CD8-positive, alpha-beta memory T cell (primary cell): ENCODE data around the gene ERO1B. TPM values are rescaled to one million over a fixed set of nuclear protein-coding genes. Genes with fewer than 3 reads are reported as not detected.

Experiments used
- CTCF ChIA-PET: fragments of 350-600 bp; sonication (Branson Sonifier 250); formaldehyde crosslinking; loops from one replicate; lab custom pipeline; 2021; ENCODE audit warnings: antibody characterized with exemption; lab: Charles Lee
- POLR2A ChIA-PET: fragments of 350-600 bp; sonication (Branson Sonifier 250); formaldehyde crosslinking; loops from one replicate; lab custom pipeline; 2021; ENCODE audit warnings: antibody characterized with exemption; lab: Charles Lee
- DNase-seq, 5 donors: peaks; one replicate each; pipeline versions ENCODE4 v3.0.0 to v3.0.0-alpha.2; 2020 to 2022; ENCODE audit warnings: mixed read lengths in 1 of 5
- H3K27ac ChIP-seq: one replicate; pipeline ENCODE4 v1.7.0; 2013; ENCODE audit warnings: low read depth, mild to moderate bottlenecking, low read length, moderate library complexity
- H3K27me3 ChIP-seq: 2 replicates; pipeline ENCODE4 v1.7.0; 2013; ENCODE audit warnings: low read length, mild to moderate bottlenecking; ENCODE audit not compliant: insufficient read depth, poor library complexity, severe bottlenecking
- H3K36me3 ChIP-seq: 2 replicates; pipeline ENCODE4 v1.7.0; 2013; ENCODE audit warnings: mild to moderate bottlenecking, low read length, moderate library complexity; ENCODE audit not compliant: insufficient read depth
- H3K4me1 ChIP-seq: 2 replicates; pipeline ENCODE4 v1.7.0; 2013; ENCODE audit warnings: mild to moderate bottlenecking, low read length, moderate library complexity; ENCODE audit not compliant: insufficient read depth
- H3K4me3 ChIP-seq: 2 replicates; pipeline ENCODE4 v1.7.0; 2013; ENCODE audit warnings: mild to moderate bottlenecking, low read length
- H3K9me3 ChIP-seq: 2 replicates; pipeline ENCODE4 v1.7.0; 2013; ENCODE audit warnings: mild to moderate bottlenecking, low read length
- H3K27ac Mint-ChIP-seq, 8 donors: one replicate each; pipeline ENCODE4 v1.8.0; 2020 to 2021; ENCODE audit warnings: mixed read lengths in 8 of 8, mild to moderate bottlenecking in 6 of 8, inconsistent platforms in 3 of 8, moderate library complexity in 3 of 8
- H3K27me3 Mint-ChIP-seq, 2 donors: one replicate each; pipeline ENCODE4 v1.8.0; 2020 to 2021; ENCODE audit warnings: mixed read lengths in 2 of 2, mild to moderate bottlenecking in 1 of 2, moderate library complexity in 1 of 2
- H3K36me3 Mint-ChIP-seq, 3 donors: one replicate each; pipeline ENCODE4 v1.8.0; 2020 to 2021; ENCODE audit warnings: mixed read lengths in 3 of 3, inconsistent platforms in 1 of 3, mild to moderate bottlenecking in 1 of 3
- H3K4me1 Mint-ChIP-seq, 3 donors: one replicate each; pipeline ENCODE4 v1.8.0; 2020 to 2021; ENCODE audit warnings: mixed read lengths in 3 of 3, inconsistent platforms in 1 of 3, mild to moderate bottlenecking in 1 of 3
- H3K4me3 Mint-ChIP-seq, 7 donors: one replicate each; pipeline ENCODE4 v1.8.0; 2020 to 2021; ENCODE audit warnings: mixed read lengths in 7 of 7, mild to moderate bottlenecking in 6 of 7, moderate library complexity in 4 of 7, inconsistent platforms in 2 of 7
- H3K9me3 Mint-ChIP-seq, 5 donors: one replicate each; pipeline ENCODE4 v1.8.0; 2020 to 2022; ENCODE audit warnings: mixed read lengths in 5 of 5, mild to moderate bottlenecking in 3 of 5, moderate library complexity in 2 of 5, inconsistent platforms in 1 of 5
- polyA plus RNA-seq: library from polyadenylated mRNA; unstranded; fragments of 300-500 nt; fragmentation: Illumina TruSeq; gene quantifications from one replicate; pipeline ENCODE4 v1.2.3, GENCODE V29; 2021
- total RNA-seq, 2 experiments: library from RNA; stranded (reverse); gene quantifications; one replicate each; pipeline ENCODE4 v1.2.3, GENCODE V29; 2021

Gene ERO1B
- total and polyA plus RNA-seq, 3 experiments from 2014 or later, result 2.9 to 4.8 (median 3.6) TPM

- Mint-ChIP-seq H3K4me3 (no peak overlapping the region), H3K9me3 (no peaks in the 10 kb centered on the region), H3K27ac (no peak overlapping the region), H3K4me1 (no peaks in the 10 kb centered on the region), H3K27me3 (no peaks in the 10 kb centered on the region), H3K36me3 (peaks cover 4 to 41% (median 9%) of the 10 kb centered on the region in 3 donors)
- Histone ChIP-seq H3K4me3 (no peak overlapping the region), H3K9me3 (no peaks in the 10 kb centered on the region), H3K27me3 (no peaks in the 10 kb centered on the region), H3K27ac (no peak overlapping the region), H3K4me1 (no peaks in the 10 kb centered on the region), H3K36me3 (no peaks in the 10 kb centered on the region)
- ChIA-PET CTCF (interaction anchor here (1.1 kb wide), 1 partner anchor 10 kb away, joined by 4 read pairs; no protein-coding TSS in a partner anchor), POLR2A (no interaction called here)
- no peak for DNase-seq
Observed at GRCh38 chr1:236240675-236241074, 41.1 kb downstream of the ERO1B start.

GRCh38 chr1:236239092-236239585 lies 42.6 kb downstream of the ERO1B start:
- ChIA-PET POLR2A (interaction anchor here (0.6 kb wide), 1 partner anchor 358 kb away, joined by 3 read pairs; no protein-coding TSS in a partner anchor), CTCF (no interaction called here)
- Histone ChIP-seq H3K27me3 (no peaks in the 10 kb centered on the region), H3K36me3 (no peaks in the 10 kb centered on the region), H3K9me3 (no peaks in the 10 kb centered on the region), H3K4me1 (no peaks in the 10 kb centered on the region), H3K27ac (no peak overlapping the region), H3K4me3 (no peak overlapping the region)
- Mint-ChIP-seq H3K4me1 (no peaks in the 10 kb centered on the region), H3K4me3 (no peak overlapping the region), H3K27ac (no peak overlapping the region), H3K27me3 (no peaks in the 10 kb centered on the region), H3K9me3 (no peaks in the 10 kb centered on the region), H3K36me3 (peaks cover 4 to 48% (median 15%) of the 10 kb centered on the region in 3 donors)
- DNase-seq, result no peak

GRCh38 chr1:236235116-236235515 lies 46.6 kb downstream of the ERO1B start:
- no peak overlapping the region for H3K4me3 Mint-ChIP-seq
- no peak overlapping the region for H3K27ac Mint-ChIP-seq
- POLR2A ChIA-PET, result no interaction called here

GRCh38 chr1:236228411-236228810 lies 53.3 kb downstream of the ERO1B start:
- Mint-ChIP-seq H3K4me1 (no peaks in the 10 kb centered on the region), H3K36me3 (peaks cover 0 to 55% (median 5%) of the 10 kb centered on the region in 3 donors), H3K9me3 (no peaks in the 10 kb centered on the region), H3K4me3 (no peak overlapping the region), H3K27me3 (no peaks in the 10 kb centered on the region), H3K27ac (no peak overlapping the region)
- Histone ChIP-seq H3K27me3 (no peaks in the 10 kb centered on the region), H3K27ac (no peak overlapping the region), H3K4me3 (no peak overlapping the region), H3K4me1 (no peaks in the 10 kb centered on the region), H3K36me3 (no peaks in the 10 kb centered on the region), H3K9me3 (no peaks in the 10 kb centered on the region)
- no peak for DNase-seq
- ChIA-PET POLR2A (no interaction called here), CTCF (no interaction called here)

More at GRCh38 chr1:236235116-236235515, 46.6 kb downstream of the ERO1B start:
- Mint-ChIP-seq H3K4me1 (no peaks in the 10 kb centered on the region), H3K27me3 (no peaks in the 10 kb centered on the region), H3K36me3 (peaks cover 4 to 48% (median 8%) of the 10 kb centered on the region in 3 donors), H3K9me3 (no peaks in the 10 kb centered on the region)
- no peak overlapping the region for H3K27ac ChIP-seq
- DNase-seq, result no peak
- no peaks in the 10 kb centered on the region for H3K9me3 ChIP-seq
- H3K4me3 ChIP-seq, result no peak overlapping the region
- CTCF ChIA-PET, result no interaction called here
- H3K4me1 ChIP-seq, result no peaks in the 10 kb centered on the region
- no peaks in the 10 kb centered on the region for H3K27me3 ChIP-seq
- H3K36me3 ChIP-seq, result no peaks in the 10 kb centered on the region

- no peaks in the 10 kb centered on the region for H3K4me1 Mint-ChIP-seq
- H3K4me3 Mint-ChIP-seq, result no peak overlapping the region
- no peaks in the 10 kb centered on the region for H3K27me3 ChIP-seq
- H3K4me1 ChIP-seq, result no peaks in the 10 kb centered on the region
- no peaks in the 10 kb centered on the region for H3K36me3 ChIP-seq
- H3K27me3 Mint-ChIP-seq, result no peaks in the 10 kb centered on the region
- no peaks in the 10 kb centered on the region for H3K9me3 Mint-ChIP-seq
- peaks cover 0 to 56% (median 10%) of the 10 kb centered on the region in 3 donors for H3K36me3 Mint-ChIP-seq
- H3K27ac ChIP-seq, result no peak overlapping the region
- ChIA-PET POLR2A (interaction anchor here (0.6 kb wide), 1 partner anchor 616 kb away, joined by 3 read pairs; no protein-coding TSS in a partner anchor), CTCF (no interaction called here)
- no peak for DNase-seq
- H3K4me3 ChIP-seq, result no peak overlapping the region
- peak overlapping the region in 1 of 8 donors; percentile 63 for H3K27ac Mint-ChIP-seq
- H3K9me3 ChIP-seq, result no peaks in the 10 kb centered on the region
Observed at GRCh38 chr1:236222632-236223031, 59.1 kb downstream of the ERO1B start.

- CTCF ChIA-PET, result no interaction called here
Observed at GRCh38 chr1:236220473-236220872, 61.3 kb downstream of the ERO1B start.

GRCh38 chr1:236214761-236215160 lies 67.0 kb downstream of the ERO1B start:
- no peak overlapping the region for H3K27ac ChIP-seq
- peak overlapping the region in 1 of 8 donors; percentile 5 for H3K27ac Mint-ChIP-seq
- H3K4me1 ChIP-seq, result no peaks in the 10 kb centered on the region
- H3K4me3 Mint-ChIP-seq, result no peak overlapping the region
- no peak overlapping the region for H3K4me3 ChIP-seq
- peaks cover 12 to 55% (median 22%) of the 10 kb centered on the region in 3 donors for H3K36me3 Mint-ChIP-seq
- no peaks in the 10 kb centered on the region for H3K9me3 Mint-ChIP-seq
- H3K9me3 ChIP-seq, result no peaks in the 10 kb centered on the region
- ChIA-PET CTCF (no interaction called here), POLR2A (no interaction called here)
- DNase-seq, result no peak
- no peaks in the 10 kb centered on the region for H3K27me3 Mint-ChIP-seq
- H3K27me3 ChIP-seq, result no peaks in the 10 kb centered on the region
- no peaks in the 10 kb centered on the region for H3K4me1 Mint-ChIP-seq
- H3K36me3 ChIP-seq, result no peaks in the 10 kb centered on the region

More at GRCh38 chr1:236220473-236220872, 61.3 kb downstream of the ERO1B start:
- no peaks in the 10 kb centered on the region for H3K27me3 ChIP-seq
- no peaks in the 10 kb centered on the region for H3K9me3 ChIP-seq
- H3K36me3 Mint-ChIP-seq, result peaks cover 0 to 51% (median 14%) of the 10 kb centered on the region in 3 donors
- POLR2A ChIA-PET, result no interaction called here
- no peak overlapping the region for H3K27ac ChIP-seq
- H3K27me3 Mint-ChIP-seq, result no peaks in the 10 kb centered on the region
- no peaks in the 10 kb centered on the region for H3K36me3 ChIP-seq
- H3K4me1 Mint-ChIP-seq, result no peaks in the 10 kb centered on the region
- no peak for DNase-seq
- H3K4me3 ChIP-seq, result no peak overlapping the region
- no peak overlapping the region for H3K4me3 Mint-ChIP-seq
- H3K4me1 ChIP-seq, result no peaks in the 10 kb centered on the region
- H3K9me3 Mint-ChIP-seq, result no peaks in the 10 kb centered on the region
- peak overlapping the region in 1 of 8 donors; percentile 9 for H3K27ac Mint-ChIP-seq

GRCh38 chr1:236213534-236213933 lies 68.2 kb downstream of the ERO1B start:
- Histone ChIP-seq H3K9me3 (no peaks in the 10 kb centered on the region), H3K4me1 (no peaks in the 10 kb centered on the region), H3K27ac (no peak overlapping the region), H3K27me3 (no peaks in the 10 kb centered on the region), H3K36me3 (no peaks in the 10 kb centered on the region), H3K4me3 (no peak overlapping the region)
- Mint-ChIP-seq H3K36me3 (peaks cover 12 to 59% (median 22%) of the 10 kb centered on the region in 3 donors), H3K27ac (no peak overlapping the region), H3K4me1 (no peaks in the 10 kb centered on the region), H3K9me3 (no peaks in the 10 kb centered on the region), H3K4me3 (no peak overlapping the region), H3K27me3 (no peaks in the 10 kb centered on the region)
- no peak for DNase-seq
- ChIA-PET POLR2A (no interaction called here), CTCF (no interaction called here)
